Nephron progenitor cell (in vitro differentiated cells): ENCODE measurements around the gene SULF2.

Source experiments
- DNase-seq: peaks from one replicate; pipeline ENCODE4 v3.0.0; 2021
- H3K27ac Mint-ChIP-seq: 2 replicates; pipeline ENCODE4 v1.8.0; 2021; ENCODE audit warnings: mild to moderate bottlenecking, moderate library complexity, mixed read lengths
- H3K27me3 Mint-ChIP-seq: 2 replicates; pipeline ENCODE4 v1.8.0; 2021; ENCODE audit warnings: mild to moderate bottlenecking, low read depth, mixed read lengths; ENCODE audit not compliant: poor library complexity
- H3K36me3 Mint-ChIP-seq: 2 replicates; pipeline ENCODE4 v1.8.0; 2021; ENCODE audit warnings: low read depth, mixed read lengths
- H3K4me1 Mint-ChIP-seq: 2 replicates; pipeline ENCODE4 v1.8.0; 2021; ENCODE audit warnings: mixed read lengths
- H3K4me3 Mint-ChIP-seq: 2 replicates; pipeline ENCODE4 v1.8.0; 2021; ENCODE audit warnings: mild to moderate bottlenecking, moderate library complexity, mixed read lengths
- H3K9me3 Mint-ChIP-seq: 2 replicates; pipeline ENCODE4 v1.8.0; 2021; ENCODE audit warnings: mild to moderate bottlenecking, moderate library complexity, mixed read lengths
- TF ChIP-seq, protein P1 (sequence below): fragments of 200-600 bp; sonication (generic); IDR thresholded peaks from 2 replicates; pipeline ENCODE4 v1.5.0; 2021; ENCODE audit warnings: antibody characterized with exemption

The SULF2 gene

DNA sequence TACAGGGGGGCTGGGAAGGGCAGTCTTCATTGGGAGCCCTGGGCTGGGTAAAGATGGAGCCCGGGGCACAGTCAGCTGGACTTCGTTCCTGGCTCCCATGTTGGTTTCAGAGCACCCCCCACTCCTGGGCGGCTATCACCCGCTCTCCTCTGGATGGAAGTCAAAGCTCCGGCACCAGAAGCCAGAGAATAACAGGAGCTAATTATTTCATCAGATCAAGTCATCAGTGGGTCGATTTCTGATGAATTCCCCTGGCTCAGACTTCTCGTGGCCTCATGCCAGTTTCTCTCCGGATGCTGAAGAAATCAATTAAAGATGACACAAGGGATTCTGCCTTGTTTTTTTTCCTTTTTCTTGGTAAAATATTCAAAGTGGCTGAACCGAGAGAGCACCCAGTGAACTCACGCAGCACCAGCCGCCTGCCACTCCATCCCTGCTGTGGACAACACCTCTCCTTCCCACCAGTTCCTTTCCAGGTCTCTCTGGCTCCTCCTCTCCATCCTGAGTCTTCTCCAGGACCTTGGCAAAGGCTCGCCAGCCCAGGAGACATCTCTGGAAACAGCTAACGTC is 22.5 kb downstream of the SULF2 start:
- TF ChIP-seq, protein P1, sequence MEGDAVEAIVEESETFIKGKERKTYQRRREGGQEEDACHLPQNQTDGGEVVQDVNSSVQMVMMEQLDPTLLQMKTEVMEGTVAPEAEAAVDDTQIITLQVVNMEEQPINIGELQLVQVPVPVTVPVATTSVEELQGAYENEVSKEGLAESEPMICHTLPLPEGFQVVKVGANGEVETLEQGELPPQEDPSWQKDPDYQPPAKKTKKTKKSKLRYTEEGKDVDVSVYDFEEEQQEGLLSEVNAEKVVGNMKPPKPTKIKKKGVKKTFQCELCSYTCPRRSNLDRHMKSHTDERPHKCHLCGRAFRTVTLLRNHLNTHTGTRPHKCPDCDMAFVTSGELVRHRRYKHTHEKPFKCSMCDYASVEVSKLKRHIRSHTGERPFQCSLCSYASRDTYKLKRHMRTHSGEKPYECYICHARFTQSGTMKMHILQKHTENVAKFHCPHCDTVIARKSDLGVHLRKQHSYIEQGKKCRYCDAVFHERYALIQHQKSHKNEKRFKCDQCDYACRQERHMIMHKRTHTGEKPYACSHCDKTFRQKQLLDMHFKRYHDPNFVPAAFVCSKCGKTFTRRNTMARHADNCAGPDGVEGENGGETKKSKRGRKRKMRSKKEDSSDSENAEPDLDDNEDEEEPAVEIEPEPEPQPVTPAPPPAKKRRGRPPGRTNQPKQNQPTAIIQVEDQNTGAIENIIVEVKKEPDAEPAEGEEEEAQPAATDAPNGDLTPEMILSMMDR, result no peak
- peaks cover 30% of the 10 kb centered on the region for H3K36me3 Mint-ChIP-seq
- peaks cover 3% of the 10 kb centered on the region for H3K27me3 Mint-ChIP-seq
- H3K4me1 Mint-ChIP-seq, result peaks cover 87% of the 10 kb centered on the region
- H3K9me3 Mint-ChIP-seq, result no peaks in the 10 kb centered on the region
- H3K4me3 Mint-ChIP-seq, result no peak overlapping the region
- peak overlapping the region; percentile 49 for H3K27ac Mint-ChIP-seq
- DNase-seq, result no peak

DNA sequence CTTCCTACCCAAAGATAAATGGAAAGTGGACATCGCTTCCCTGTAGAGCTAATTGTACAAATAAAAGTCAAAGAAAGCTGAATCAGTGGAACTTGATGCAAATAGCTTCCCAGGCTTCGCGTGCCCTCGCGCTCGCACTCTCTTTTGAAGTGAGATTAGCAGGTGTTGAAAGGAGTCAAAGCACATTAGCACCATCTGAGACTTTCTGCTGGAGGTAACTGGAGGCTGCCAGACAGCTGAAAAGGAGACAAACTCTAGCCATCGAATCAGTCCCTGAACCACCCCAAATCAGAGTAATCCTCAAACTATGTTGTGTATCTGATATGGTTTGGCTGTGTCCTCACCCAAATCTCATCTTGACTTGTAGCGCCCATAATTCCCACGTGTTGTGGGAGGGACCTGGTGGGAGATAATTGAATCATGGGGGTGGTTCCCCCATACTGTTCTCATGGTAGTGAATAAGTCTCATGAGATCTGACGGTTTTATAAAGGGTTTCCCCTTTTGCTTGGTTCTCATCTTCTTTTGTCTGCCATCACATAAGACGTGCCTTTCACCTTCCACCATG is 23.7 kb downstream of the SULF2 start:
- H3K4me1 Mint-ChIP-seq, result peaks cover 94% of the 10 kb centered on the region
- peaks cover 3% of the 10 kb centered on the region for H3K27me3 Mint-ChIP-seq
- H3K9me3 Mint-ChIP-seq, result no peaks in the 10 kb centered on the region
- DNase-seq, result no peak
- no peak overlapping the region for H3K4me3 Mint-ChIP-seq
- TF ChIP-seq, protein P1, result no peak
- H3K27ac Mint-ChIP-seq, result no peak overlapping the region
- peaks cover 32% of the 10 kb centered on the region for H3K36me3 Mint-ChIP-seq

DNA sequence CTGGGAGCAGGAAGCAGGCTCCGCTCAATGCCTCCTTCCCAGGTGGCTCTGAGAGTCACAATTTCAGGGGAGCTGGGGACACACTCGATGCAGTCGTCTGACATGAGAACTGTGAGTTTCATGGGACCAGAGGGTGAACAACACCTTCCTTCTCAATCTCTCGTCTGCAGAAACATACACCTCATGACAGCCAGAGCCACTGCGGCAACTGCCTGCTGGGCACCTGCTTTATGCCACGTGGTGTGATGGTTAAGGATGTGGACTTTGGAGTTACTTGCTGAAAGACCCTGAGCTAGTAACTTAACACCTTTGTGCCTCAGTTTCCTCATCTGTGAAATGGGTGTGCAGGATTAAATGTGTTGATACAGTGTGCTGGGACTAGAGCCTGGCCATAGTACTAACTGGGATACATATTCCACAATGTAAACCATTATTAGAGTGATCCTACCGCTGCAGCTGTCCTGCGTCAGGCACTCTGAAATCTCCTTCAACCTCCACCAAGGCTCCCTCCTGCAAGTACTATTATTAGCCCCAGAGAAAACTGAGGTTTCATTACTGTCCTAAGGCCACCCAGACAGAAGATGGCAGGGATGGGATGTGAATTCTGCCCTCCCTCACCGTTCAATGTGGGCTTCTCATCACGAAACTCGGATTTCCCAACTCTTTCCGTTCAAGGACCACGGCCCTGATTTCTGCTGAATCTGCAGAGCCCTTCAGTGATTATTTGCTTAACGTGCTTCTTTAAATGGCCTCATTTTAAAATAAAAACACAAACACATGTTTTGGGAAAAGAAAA is 24.4 kb downstream of the SULF2 start:
- Mint-ChIP-seq H3K27me3 (peaks cover 3% of the 10 kb centered on the region), H3K4me1 (peaks cover 93% of the 10 kb centered on the region), H3K27ac (no peak overlapping the region), H3K36me3 (peaks cover 37% of the 10 kb centered on the region), H3K9me3 (no peaks in the 10 kb centered on the region), H3K4me3 (no peak overlapping the region)
- TF ChIP-seq, protein P1, result no peak
- DNase-seq, result no peak

DNA sequence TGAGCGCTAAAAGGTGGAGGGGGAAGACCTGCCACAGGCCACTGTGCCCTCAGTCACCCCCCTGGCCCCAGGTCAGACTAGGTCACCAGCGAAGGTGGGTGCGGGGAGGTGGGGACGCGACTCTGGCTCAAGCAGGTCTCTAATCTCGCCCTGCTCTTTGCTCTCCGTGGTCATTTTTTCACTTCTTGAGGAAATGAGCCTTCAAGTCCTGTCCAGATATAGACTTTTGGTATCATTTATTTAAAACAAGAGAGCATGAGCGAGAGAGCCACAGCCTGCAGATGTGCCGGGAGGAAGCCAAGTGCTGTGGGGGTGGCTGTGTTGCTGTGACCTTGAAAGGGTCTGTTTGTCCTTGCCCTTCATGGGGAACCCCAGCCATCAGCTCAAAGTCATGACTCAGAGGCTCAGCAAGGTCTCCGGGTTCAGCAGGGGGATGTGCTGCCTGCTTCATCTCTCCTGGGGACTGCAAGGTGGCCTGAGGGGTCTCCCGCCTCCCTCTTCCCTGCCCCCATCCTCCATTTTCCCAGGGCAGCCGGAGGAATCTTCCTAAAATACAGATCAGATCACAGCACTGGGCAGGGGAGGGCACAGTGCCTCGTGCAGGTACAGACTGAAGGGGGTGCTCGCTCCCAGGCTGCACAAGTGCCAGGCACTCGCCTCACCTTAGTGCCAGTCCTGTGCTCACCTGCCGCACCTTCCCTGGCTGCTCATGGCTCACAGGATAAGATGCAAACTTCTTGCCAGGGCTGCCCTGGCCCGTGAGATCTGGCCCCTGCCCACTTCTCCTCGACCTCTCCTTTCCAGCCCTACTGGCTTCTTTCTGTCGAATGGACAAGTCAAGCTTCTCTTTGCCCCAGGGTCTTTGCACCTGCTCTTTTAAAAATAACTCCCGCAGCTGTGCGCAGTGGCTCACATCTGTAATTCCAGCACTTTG is 26.5 kb downstream of the SULF2 start:
- Mint-ChIP-seq H3K4me1 (peaks cover 91% of the 10 kb centered on the region), H3K27me3 (peaks cover 3% of the 10 kb centered on the region), H3K4me3 (no peak overlapping the region), H3K27ac (no peak overlapping the region), H3K36me3 (peaks cover 46% of the 10 kb centered on the region), H3K9me3 (no peaks in the 10 kb centered on the region)
- TF ChIP-seq, protein P1, result no peak
- DNase-seq, result no peak

DNA sequence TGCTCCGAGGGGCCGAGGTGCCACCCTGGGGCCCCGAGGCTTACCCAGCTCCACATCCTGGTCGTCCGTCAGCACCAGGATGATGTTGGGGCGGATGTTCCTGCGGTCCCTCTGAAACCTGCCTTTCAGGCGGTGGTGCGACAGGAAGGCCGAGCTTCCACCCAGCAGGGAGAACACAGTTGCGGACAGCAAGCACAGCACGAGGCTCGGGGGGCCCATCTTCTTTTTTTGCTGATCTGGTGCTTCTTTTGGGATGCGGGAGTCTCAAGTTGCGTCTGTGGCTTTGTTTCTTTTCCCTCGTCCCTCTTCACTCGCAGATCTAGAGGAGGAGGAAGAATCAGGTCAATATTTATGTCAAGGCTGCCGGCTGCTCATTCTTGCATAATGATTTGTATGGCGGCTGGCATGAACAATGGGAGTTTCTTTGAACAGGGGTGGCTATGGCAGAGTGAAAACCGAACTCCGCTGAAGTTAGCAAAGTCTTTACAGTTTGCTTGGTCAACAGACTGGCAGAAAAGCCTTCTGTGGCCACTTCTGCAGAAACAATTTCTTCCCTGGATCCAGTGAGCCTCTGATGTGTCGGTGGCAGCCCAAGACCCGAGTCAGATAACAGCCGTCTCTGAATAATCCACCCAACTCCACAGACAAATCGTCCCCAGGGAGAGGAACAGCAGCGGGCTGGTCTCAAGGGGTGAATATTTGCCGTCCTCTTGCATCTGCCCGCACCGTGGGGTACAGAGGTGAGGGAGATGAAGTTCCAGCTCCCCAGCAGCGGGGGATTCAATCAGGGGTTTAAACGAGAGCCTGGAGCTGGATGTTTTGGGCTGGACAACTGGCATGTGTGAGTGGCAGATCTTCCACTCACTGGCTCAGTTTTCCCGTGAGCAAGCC is 27.9 kb downstream of the SULF2 start:
- Mint-ChIP-seq H3K27me3 (peaks cover 3% of the 10 kb centered on the region), H3K4me3 (peak overlapping the region; percentile 59), H3K27ac (peak overlapping the region; percentile 98), H3K36me3 (peaks cover 36% of the 10 kb centered on the region), H3K9me3 (no peaks in the 10 kb centered on the region), H3K4me1 (peaks cover 82% of the 10 kb centered on the region)
- TF ChIP-seq, protein P1, result no peak
- no peak for DNase-seq
